ENCODE measurements around the gene CREB3L4.
A peak's percentile ranks its signal among the peaks of the same experiment; 100 is the strongest.

Gene CREB3L4

DNA sequence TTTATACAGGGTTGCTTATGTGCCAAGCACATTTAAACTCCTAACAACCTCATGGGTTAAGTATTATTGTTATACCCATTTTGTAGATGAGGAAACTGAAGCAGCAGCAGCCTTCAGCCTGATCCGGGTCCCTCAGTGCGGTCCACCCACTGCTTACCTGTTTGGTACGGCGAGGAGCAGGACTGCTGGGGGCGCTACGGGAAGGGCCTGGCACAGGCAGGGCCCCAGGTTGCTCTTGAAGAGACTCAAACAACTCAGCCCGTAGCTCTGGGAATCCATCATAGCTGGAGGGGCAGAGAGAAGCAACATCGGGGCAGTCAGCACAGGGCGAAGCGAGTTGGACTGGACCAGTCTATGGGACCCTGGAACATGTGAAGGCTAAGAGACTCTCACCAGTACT lies 30.4 kb upstream of the CREB3L4 start:
- no peak for DNase-seq

DNA sequence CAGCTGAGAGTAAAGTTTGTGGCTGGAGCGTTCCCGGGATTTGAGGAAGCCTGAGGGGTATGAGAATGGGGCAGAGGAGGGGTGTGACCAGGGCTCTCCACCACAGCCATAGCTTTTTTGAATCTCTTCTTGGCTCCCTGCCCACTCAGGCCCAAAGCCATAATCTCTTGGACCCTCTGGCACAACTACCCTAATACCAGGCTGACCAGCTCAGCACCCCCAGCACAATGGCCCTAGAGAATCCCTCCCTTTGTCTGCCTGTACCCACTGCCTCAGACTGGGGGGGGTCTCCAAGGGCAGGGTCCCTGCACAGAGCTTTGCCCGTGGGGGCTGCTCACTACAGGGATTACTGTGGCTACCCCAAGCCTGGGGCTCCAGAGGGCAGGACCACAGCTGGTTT lies 28.7 kb upstream of the CREB3L4 start:
- DNase-seq: no peak

DNA sequence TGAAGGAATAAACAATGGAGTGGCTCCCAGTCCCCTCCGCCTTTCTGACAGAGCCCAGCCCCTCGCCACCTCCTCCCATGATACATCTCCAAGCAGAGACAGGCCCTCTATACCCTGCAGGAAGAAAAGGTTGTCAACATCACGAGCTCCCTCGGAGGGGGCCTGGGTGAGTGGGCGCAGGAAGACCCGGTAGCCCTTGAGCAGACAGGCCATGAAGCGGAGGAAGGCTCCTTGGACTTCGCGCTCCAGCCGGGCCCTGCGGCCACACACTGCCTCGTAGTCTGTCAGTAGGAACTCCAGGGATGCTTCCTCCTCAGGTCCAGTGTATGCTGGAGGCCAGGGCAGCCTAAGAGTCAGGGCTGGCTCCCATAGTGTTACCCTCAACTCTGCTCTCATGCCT lies 28.2 kb upstream of the CREB3L4 start:
- DNase-seq: no peak

DNA sequence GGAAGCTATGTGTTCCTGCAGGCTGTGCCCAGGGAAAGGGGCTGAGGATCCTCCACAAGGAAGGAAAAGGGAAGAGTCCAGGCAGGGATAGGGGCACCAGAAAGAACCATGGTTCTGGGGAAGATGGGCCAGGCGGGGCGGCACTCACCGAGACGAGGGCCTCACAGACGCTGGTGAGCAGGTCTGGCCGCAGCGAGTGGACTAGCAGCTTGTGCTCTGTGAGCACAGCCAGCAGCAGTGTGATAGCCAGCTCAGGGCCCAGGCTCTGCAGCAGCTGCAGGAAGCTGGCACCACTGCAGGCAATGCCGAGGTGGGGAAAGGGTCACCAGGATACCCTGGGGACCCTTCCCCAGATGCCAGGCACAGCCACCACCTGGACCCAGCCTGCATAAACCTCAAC lies 26.9 kb upstream of the CREB3L4 start:
- DNase-seq: no peak

DNA sequence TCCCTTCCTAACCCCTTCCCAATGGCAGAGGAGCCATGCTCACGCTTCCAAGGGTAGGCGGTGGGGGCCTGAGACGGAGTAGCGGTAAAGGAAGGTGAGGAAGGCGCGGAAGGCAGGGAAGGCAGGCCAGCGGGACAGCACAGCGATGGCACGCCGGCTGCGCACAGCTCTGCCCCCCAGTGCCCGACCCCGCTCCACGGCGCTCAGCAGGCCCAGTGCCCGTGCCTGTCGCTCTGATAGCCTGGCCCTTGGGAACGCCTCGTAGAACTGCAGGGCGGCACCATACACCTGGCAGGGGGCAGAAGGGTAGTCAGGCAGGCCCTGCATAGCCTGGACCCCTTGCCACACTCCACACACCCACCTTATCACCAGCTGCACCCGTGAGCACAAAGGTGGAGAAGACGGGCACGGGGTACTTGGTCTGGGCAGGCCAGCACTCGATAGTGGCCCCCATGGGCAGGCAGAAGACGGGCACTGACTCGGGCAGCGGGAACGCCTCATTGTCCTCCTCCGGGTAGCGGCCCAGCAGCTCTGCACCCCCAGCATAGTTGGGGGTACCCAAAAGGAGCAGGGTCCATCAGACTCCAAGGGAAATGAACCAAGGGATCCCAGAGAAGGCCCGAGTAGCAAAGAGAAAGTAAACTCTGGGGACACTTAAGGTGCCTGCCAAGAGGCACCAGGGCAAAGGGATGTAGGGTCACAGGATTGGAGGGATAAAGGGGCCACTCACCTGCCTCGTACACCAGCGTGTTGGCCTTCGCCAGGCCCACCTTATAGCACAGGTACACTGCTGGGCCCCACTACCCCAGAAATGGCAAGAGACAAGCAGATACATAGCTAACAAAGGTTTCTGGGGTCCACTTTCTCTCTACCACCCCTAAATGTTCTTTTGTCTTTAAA lies 25.6 kb upstream of the CREB3L4 start:
- no peak for DNase-seq

DNA sequence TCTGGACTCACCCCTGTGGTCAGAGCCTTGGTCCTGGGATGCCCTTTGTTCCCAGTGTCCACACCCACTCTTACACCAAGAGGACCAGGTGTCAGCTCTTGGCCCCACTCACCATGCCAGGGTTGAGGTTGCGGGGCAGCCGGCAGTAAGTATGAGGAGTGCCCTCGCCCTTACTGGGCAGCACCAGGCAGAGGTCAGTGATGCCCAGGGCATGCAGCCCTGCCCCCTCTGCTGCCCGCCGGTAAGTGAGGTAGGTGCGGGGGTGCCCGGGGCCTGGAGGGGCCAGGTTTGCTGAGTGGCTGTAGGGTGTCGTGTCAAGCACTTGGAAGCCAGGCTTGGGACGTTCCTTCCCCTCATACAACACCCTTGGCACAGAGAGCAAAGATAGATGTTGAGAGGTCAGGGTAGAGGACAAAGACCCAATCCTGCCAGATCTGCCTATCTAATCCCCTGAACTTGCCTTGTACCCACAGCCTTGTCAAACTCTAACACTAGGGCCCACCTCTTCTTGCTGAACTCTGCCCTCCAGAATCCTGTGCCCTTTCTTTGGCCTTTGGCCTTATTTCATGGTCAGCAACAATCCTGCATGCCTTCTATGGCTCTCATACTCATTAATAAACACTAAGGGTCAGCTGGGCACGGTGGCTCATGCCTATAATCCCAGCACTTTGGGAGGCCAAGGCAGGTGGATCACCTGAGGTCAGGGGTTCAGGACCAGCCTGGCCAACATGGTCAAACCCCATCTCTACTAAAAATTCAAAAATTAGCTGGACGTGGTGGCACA lies 24.7 kb upstream of the CREB3L4 start:
- no peak for DNase-seq

DNA sequence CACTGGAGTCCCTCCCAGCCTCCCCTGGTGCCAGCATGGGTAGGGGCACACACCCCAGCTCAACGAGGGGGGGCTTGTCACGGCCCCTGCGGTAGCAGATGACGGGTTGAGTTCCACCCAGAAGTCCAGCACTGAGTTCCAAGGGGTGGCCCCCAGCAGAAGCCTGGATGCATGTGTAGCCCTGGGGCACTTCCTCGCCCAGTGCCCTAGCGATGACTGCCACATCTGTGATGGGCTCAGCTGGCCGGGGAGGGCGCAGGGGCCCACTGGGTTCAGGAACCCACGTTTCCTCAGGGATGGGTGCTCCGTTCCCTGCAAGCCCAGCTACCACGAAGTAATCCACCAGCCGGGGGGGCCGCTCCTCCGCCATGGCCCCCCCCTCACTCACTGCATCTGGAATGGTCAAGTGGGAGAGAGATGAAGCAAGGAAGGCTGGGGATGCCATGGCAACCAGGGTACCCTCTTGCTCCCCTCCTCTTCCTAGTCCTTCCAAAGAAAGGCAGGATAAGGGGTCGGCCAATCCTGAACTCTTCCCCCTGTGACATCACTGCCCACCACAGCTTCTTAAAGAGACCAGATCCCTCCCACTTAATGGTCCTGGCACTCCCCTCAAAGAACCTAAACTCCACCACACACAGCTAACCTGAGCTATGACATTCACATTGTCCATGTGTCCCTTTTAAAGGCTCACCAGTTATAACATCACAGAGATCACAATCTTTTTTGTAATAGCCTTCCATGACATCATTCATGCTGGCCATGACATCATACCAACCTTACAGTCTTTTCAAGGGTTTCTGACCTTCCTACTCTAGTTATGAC lies 23.5 kb upstream of the CREB3L4 start:
- no peak for DNase-seq

DNA sequence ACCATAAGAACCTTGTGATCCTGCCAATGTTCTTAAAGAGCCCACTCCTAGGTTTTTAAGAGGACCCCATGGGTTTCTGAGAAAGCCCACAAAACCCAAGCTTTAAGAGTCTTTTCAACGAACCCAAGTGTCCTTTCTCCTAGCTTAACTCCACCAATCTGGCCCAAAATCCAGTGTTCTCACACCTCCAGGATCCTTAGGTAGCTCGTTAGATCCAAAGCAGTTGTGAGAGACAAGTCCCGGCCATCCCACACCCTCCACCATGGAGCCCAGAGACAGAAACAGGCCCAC lies 22.9 kb upstream of the CREB3L4 start:
- no peak for DNase-seq

DNA sequence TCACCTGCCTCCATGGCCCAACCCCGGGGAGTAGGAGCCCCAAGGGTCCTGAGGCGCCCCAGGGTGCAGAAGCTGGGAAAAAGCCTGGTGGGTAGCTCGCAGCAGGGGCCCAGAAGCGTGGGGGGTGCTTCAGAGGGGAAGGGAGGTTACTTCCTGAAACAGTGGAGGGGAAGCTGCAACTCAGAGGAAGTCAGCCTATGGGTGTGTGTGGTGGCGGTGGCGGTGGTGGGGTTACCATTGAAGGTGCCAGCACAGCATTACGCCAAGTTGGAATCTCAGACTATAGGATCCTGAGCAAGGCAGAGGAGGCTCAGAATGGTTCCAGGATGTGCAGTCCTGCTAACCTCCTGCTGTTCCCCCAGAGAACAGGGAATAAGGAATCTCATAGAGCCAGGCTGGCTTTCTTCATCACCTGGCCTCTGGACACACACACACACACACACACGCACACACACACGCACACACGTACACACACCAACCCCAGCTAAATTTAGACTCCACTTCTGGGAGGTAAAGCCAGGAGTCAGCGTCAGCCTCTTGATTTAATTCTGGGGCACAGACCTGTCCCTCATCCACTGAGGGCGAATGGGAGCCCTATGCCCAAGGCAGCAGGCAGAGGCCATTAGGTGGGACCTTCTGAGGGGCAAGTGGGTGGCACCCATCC lies 22.4 kb upstream of the CREB3L4 start:
- peak; percentile 49 for DNase-seq

DNA sequence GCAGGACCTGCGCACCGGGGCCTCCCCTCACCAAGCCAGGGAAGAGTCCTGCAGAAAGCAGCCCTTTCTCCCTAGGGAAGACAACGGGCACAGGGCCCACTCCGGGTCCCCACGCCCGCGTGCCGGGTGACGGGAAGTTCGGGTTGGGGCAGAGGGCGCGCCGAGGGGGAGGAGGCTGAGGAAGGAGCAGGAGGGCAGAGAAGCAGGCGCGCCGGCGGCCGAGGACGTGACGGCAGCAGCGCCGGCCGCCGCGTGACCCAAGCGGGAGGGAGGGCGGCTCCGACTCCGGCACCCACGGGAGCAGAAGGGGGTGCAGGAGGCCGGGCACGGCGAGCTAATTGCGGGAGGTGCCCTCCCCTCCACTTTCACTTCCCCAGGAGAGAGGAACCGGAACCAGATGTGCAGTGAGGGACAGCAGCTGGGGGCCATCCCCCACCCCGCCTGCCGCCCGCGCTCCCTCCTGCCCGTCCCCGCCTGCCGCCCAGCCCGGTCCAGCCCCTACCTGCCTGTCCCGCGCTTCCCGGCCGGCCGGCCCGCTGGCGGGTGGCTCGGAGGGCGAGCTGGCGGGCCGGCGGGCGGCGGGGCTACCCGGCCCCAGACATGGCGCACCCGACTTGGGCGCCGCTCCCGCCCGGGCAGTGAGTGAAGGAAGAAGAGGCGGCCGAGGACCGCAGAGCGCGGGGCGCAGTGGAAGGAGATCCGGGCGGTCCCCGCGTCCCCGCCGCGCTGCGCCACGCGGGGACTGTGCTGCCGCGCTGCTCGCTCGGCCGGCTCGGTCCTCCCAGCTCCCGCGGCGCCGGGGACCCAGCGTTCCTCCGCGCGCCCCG lies 21.7 kb upstream of the CREB3L4 start:
- peak; percentile 33 for DNase-seq

DNA sequence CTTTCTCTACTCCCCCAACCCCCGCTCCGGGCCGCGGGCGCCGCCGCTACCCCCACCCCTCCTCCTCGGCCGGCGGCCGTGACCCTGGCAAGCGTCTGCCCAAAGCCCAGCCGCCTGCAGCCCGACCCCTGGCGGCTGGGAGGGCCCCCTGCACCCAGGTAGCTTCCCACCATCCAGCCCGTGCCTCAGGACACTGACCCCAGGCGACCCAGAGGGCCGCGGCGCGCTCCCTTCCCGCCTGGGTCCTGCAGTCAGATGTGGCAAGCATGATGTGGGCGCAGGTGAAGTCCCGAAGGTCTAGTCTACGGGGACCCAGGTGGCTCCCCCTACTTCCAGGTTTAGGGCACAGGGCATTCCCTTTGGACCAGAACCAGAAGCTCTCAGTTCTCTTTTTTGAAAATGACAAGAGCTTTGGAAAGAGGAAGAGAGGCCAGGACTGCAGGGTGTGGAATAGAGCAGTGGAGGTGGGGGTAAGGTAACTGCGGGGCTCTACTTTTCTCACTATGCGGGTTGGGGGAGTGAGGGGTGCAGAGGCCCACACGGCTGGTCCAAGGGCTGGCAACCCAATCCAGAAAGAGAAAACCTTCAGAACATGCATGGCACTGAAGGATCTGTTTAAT lies 21.0 kb upstream of the CREB3L4 start, which contains the start of gene DENND4B:
DENND4B (minus strand) TSS at position 97 of the 620 bp plus-strand sequence. CDS start 2,344 bp downstream, outside the sequence.
- DNase-seq: peak; percentile 69

DNA sequence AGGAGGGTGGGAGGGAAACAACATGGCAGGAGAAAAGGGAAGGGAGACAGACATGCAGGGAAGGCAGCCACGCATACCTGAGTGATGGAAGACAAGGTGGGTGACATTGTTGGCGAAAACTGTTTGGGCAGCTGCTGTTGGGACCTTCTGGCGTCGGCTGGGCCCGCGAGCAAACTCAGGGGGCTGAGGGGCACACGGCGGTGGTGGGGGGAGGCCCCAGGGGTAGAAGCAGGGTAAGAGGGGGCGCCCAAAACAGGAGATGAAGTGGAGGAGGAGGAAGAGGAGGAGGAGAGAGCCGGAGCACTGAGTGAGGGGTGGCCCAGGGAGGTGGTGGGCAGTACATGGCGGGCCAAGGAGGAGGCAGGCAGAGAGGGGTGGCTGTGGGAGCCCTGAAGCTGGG lies 16.5 kb upstream of the CREB3L4 start:
- no peak for DNase-seq

DNA sequence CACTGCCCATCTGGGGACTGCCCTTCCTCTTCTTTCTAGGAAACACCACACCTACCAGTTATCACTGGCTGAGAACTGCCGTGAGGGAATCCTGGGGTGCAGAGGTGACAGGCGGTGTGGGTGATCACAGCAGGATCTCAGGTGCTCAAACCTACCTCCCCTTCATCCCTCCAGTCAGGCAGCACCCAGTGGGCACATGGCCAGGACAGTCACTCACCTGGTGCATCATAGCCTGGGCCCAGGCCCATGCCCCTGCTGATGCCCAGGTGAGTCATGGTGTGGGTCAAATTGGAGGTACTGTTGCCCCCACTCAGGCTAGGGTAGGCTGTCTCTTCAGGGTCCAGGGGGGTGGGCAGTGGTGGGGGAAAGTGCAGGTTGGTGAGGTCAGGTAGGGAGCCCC lies 15.9 kb upstream of the CREB3L4 start:
- DNase-seq: no peak

DNA sequence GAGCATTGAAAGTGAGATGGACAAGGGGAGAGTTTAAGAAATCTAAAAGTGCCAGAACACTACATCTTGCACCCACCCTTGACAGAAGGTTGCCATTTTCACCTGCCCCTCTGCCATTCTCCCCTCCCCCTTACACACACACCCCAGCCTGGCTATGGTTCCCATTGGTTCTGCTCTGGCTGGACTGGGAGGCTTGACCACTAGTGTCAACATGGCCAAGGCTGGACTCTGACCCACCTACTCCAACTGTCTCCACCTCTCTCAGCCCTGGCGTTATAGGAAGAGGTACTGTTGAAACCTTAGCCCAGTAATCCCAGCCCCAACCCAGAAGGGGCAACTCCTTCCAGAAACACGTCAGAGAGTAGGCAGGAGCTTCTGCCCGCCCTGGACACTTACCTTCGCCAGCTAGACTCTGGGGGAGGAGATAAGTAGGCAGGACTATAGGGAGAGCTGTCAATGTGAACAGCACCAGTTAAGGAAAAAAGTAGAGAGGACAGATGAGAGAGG lies 13.8 kb upstream of the CREB3L4 start:
- DNase-seq: no peak

DNA sequence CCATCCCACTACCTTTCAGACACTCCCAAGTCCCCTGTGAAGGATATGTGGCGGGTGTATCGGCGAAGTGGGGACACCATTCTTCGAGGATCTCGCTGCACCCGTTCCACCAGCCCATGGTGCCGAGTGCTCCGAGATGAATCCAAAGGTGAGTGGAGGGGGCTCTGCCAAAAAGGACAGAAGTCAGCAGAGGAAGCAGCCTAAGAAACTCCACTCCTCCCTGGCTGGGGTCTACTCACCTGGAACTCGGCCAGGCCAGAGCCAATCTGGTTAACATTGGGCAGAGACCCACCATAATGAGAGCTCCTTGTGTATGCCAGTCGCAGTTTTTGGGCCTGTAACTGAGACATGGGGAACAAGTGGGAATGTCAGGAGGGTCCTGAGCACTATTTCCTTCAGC lies 12.9 kb upstream of the CREB3L4 start:
- no peak for DNase-seq

DNA sequence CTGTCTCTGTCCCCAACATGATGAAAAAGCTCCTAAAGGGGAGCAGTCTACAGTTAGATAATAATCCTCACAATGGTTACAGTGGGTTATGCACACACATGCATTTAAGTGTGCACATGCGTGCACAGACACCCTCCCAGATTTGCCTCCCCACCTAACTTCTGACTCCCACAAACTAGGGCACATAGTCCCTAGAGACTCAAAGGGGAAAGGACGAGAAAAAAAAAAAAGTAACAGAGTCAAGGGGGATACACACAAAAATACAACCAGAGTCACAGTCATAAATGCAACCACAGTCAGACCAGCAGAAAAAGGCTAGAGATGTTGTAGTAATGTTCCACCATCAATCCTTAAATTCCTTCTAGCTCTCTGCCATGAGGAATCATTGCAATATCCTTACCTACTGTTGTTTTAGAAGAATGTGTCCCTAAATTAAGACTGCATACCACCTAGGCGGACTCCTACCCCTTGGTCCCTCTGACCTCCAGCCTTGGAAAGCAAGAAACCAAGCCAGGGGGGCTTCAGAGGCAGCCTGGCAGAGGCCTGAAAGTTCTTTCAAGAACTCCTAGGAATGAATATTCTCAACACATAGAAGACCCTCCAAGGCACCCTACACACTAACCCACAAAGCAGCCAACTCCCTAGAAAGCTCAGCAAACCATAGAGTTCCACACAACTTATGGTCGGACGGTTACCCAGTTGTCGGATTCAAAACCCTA lies 10.5 kb upstream of the CREB3L4 start:
- DNase-seq: no peak

DNA sequence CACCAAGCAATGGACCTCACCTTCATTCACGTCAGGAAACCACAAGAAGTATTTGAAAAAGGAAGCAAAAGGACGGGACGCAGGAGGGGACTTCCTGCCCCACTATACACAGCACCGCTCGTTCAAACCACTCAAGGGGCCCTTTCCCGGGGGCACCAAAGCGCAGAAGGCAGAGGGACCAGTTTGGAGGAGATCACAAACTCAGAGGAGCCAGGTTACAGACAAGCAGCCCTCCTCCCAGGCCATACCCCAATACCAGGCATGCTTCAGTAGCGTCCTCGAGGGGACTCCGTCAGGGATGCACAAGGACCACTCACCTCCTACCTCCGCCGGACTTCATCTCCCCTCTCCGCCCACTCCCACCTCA lies 10.0 kb upstream of the CREB3L4 start:
- DNase-seq: peak; percentile 17

DNA sequence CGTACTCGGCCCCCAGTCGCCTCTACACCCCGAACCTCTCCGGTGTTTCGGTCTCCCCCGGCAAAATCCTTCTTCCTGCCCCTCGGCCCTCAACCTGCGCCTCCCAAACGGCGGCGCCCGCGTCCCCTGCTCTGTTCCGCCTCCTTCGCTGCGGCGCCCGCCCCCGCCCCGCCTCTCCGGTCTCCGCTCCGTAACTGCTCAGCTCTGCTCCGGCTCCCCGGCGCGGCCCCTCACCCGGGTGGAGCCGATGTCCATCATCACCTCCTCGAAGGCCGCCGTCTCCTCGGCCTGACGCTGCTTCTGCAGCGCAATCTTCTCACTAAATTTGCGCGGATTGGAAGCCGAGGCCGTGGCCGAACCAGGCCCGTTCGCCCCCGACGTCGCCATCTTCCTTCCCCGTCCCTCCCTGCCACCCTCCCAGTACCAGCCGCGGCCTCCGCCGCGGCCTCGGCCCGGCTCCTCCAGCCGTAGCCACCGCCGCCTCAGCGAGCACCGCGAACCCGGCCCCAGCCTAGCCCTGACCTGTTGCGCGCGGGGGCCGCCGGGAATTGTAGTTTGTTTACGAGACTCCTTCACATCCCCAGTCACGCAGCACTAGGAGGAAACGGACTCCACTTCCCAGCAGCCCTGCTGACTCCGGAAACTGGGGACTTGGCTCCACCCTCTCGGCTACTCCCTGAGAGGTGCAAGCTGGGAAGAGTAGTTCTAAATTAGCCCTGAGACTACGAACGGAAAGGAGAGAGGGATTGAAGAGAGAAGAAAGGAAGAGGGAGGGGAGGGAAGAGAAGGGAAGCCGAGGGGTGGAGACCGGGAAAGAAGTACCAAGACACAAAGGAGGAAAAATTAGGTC lies 9.4 kb upstream of the CREB3L4 start, which contains the start of gene CRTC2:
CRTC2 (minus strand) TSS at position 502 of the 850 bp plus-strand sequence; CDS start at position 387, 115 bp downstream.
- DNase-seq: peak; percentile 97

DNA sequence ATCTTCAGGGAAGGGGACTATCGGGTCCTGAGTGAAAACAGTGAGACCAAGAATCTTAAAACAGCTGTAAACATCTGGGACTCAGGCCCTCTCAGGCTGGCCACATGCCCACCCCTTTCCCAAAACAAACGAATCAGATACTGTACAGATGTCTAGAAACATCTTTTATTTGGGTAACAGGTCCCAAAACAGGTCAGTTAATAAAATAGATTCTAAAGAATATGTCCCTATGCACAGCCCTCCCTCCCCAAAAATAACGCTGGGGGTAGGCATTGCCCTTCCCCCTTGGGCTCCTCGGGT lies 8.8 kb upstream of the CREB3L4 start:
- DNase-seq: no peak

DNA sequence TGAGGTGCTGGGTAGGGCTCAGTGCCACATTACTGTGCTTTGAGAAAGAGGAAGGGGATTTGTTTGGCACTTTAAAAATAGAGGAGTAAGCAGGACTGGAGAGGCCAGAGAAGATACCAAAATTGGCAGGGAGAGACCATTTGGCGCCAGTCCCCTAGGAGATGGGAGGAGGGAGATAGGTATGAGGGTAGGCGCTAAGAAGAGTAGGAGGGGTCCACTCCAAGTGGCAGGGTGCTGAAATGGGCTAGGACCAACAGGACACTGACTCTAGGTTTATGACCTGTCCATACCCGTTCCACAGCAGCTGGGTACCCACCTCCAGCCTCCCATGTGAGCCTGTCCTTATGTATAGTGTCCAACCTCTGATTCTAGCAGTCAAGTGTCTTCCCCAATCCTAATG lies 8.2 kb upstream of the CREB3L4 start:
- DNase-seq: no peak
